ENCODE measurements around the gene KPNA4.

DNA sequence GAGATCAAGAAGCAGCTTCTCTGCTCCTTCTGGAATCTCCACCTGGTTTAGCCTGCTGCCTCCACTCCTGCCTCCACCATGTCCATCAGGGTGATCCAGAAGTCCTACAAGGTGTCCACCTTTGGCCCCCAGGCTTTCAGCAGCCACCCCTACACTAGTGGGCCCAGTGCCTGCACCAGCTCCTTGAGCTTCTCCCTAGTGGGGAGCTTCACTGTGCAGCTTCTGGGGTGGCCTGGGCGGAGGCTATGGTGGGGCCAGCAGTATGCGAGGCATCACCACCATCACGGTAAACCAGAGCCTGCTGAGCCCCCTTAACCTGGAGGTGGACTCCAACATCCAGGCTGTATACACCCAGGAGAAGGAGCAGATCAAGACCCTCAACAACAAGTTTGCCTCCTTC, 2.4 kb upstream of the KPNA4 start:
- TF ChIP-seq, protein P1, sequence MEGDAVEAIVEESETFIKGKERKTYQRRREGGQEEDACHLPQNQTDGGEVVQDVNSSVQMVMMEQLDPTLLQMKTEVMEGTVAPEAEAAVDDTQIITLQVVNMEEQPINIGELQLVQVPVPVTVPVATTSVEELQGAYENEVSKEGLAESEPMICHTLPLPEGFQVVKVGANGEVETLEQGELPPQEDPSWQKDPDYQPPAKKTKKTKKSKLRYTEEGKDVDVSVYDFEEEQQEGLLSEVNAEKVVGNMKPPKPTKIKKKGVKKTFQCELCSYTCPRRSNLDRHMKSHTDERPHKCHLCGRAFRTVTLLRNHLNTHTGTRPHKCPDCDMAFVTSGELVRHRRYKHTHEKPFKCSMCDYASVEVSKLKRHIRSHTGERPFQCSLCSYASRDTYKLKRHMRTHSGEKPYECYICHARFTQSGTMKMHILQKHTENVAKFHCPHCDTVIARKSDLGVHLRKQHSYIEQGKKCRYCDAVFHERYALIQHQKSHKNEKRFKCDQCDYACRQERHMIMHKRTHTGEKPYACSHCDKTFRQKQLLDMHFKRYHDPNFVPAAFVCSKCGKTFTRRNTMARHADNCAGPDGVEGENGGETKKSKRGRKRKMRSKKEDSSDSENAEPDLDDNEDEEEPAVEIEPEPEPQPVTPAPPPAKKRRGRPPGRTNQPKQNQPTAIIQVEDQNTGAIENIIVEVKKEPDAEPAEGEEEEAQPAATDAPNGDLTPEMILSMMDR (IDR thresholded peaks at IDR 0.05) = no peak
- no peak for TF ChIP-seq POLR2A (IDR thresholded peaks at IDR 0.05)
